ENCODE measurements around the gene TRAPPC12. TPM values are rescaled to one million over a fixed set of nuclear protein-coding genes. Genes with fewer than 3 reads are reported as not detected.
"Not testable (repeated sequence)": the region's sequence is repeated elsewhere in the genome, so short reads cannot be mapped to it uniquely, and the experiment has no call there.

Gene TRAPPC12
- total and polyA plus RNA-seq, 3 experiments from 2014 or later = 37.1 to 76.5 (median 74.1) TPM

GRCh38 chr2:3453190-3453999, 73.9 kb downstream of the TRAPPC12 start:
- Mint-ChIP-seq H3K36me3 (peaks cover 13 to 85% (median 23%) of the 10 kb centered on the region in 3 donors), H3K4me3 (no peak overlapping the region), H3K27me3 (peaks cover 0 to 1% of the 10 kb centered on the region in 2 donors), H3K9me3 (no peaks in the 10 kb centered on the region), H3K4me1 (no peaks in the 10 kb centered on the region), H3K27ac (peak overlapping the region in 1 of 8 donors; percentile 82)
- H3K27me3 ChIP-seq (ENCODE audit: insufficient read depth, low read length, poor library complexity, severe bottlenecking) = no peaks in the 10 kb centered on the region
- H3K9me3 ChIP-seq (ENCODE audit: low read length) = no peaks in the 10 kb centered on the region
- H3K36me3 ChIP-seq (ENCODE audit: insufficient read depth, low read length) = peaks cover 30% of the 10 kb centered on the region
- H3K4me1 ChIP-seq (ENCODE audit: insufficient read depth, low read length) = no peaks in the 10 kb centered on the region
- ChIA-PET CTCF (no interaction called here), POLR2A (no interaction called here)
- no peak overlapping the region for H3K4me3 ChIP-seq (ENCODE audit: low read length)
- DNase-seq = no peak
- H3K27ac ChIP-seq (ENCODE audit: low read depth, low read length) = no peak overlapping the region

- H3K4me1 ChIP-seq (ENCODE audit: insufficient read depth, low read length); H3K27me3 Mint-ChIP-seq; H3K9me3 ChIP-seq (ENCODE audit: low read length); POLR2A ChIA-PET; H3K4me3 ChIP-seq (ENCODE audit: low read length); H3K27me3 ChIP-seq (ENCODE audit: insufficient read depth, low read length, poor library complexity, severe bottlenecking); H3K27ac Mint-ChIP-seq; H3K4me3 Mint-ChIP-seq; DNase-seq; H3K27ac ChIP-seq (ENCODE audit: low read depth, low read length); H3K4me1 Mint-ChIP-seq; H3K9me3 Mint-ChIP-seq: not testable (repeated sequence)
- peaks cover 32% of the 10 kb centered on the region for H3K36me3 ChIP-seq (ENCODE audit: insufficient read depth, low read length)
- peaks cover 16 to 86% (median 22%) of the 10 kb centered on the region in 3 donors for H3K36me3 Mint-ChIP-seq
- CTCF ChIA-PET = interaction anchor here (0.6 kb wide), 1 partner anchor 198 kb away, joined by 3 read pairs; no protein-coding TSS in a partner anchor
These were observed 74.5 kb downstream of the TRAPPC12 start for GRCh38 chr2:3454005-3454404.

GRCh38 chr2:3454802-3455201, 75.3 kb downstream of the TRAPPC12 start:
- Mint-ChIP-seq H3K9me3 (no peaks in the 10 kb centered on the region), H3K27me3 (peaks cover 0 to 1% of the 10 kb centered on the region in 2 donors), H3K36me3 (peaks cover 16 to 84% (median 17%) of the 10 kb centered on the region in 3 donors), H3K4me1 (no peaks in the 10 kb centered on the region), H3K4me3 (no peak overlapping the region), H3K27ac (peak overlapping the region in 1 of 8 donors; percentile 83)
- DNase-seq = no peak
- no peaks in the 10 kb centered on the region for H3K27me3 ChIP-seq (ENCODE audit: insufficient read depth, low read length, poor library complexity, severe bottlenecking)
- H3K4me3 ChIP-seq (ENCODE audit: low read length) = no peak overlapping the region
- ChIA-PET CTCF (interaction anchor here (0.6 kb wide), 1 partner anchor 197 kb away, joined by 3 read pairs; no protein-coding TSS in a partner anchor), POLR2A (no interaction called here)
- peaks cover 25% of the 10 kb centered on the region for H3K36me3 ChIP-seq (ENCODE audit: insufficient read depth, low read length)
- H3K4me1 ChIP-seq (ENCODE audit: insufficient read depth, low read length) = no peaks in the 10 kb centered on the region
- H3K9me3 ChIP-seq (ENCODE audit: low read length) = no peaks in the 10 kb centered on the region
- H3K27ac ChIP-seq (ENCODE audit: low read depth, low read length) = no peak overlapping the region

- H3K27ac Mint-ChIP-seq = peak overlapping the region in 1 of 8 donors; percentile 29
These were observed 76.6 kb downstream of the TRAPPC12 start for GRCh38 chr2:3456125-3456524.

GRCh38 chr2:3457524-3458395, 78.3 kb downstream of the TRAPPC12 start:
- CTCF ChIA-PET = no interaction called here
- Histone ChIP-seq H3K9me3 (ENCODE audit: low read length) (no peaks in the 10 kb centered on the region), H3K36me3 (ENCODE audit: insufficient read depth, low read length) (peaks cover 25% of the 10 kb centered on the region), H3K4me3 (ENCODE audit: low read length) (no peak overlapping the region), H3K4me1 (ENCODE audit: insufficient read depth, low read length) (peaks cover 5% of the 10 kb centered on the region), H3K27me3 (ENCODE audit: insufficient read depth, low read length, poor library complexity, severe bottlenecking) (no peaks in the 10 kb centered on the region), H3K27ac (ENCODE audit: low read depth, low read length) (no peak overlapping the region)
- H3K27ac Mint-ChIP-seq = peak overlapping the region in 1 of 8 donors; percentile 37
- H3K27me3 Mint-ChIP-seq = no peaks in the 10 kb centered on the region
- POLR2A ChIA-PET = no interaction called here
- peak in 1 of 5 donors; percentile 33 for DNase-seq
- peaks cover 4 to 5% (median 4%) of the 10 kb centered on the region in 3 donors for H3K4me1 Mint-ChIP-seq
- no peaks in the 10 kb centered on the region for H3K9me3 Mint-ChIP-seq
- peaks cover 15 to 70% (median 16%) of the 10 kb centered on the region in 3 donors for H3K36me3 Mint-ChIP-seq
- no peak overlapping the region for H3K4me3 Mint-ChIP-seq

More at GRCh38 chr2:3456125-3456524, 76.6 kb downstream of the TRAPPC12 start:
- Histone ChIP-seq H3K9me3 (ENCODE audit: low read length) (no peaks in the 10 kb centered on the region), H3K4me3 (ENCODE audit: low read length) (no peak overlapping the region), H3K36me3 (ENCODE audit: insufficient read depth, low read length) (peaks cover 25% of the 10 kb centered on the region), H3K27ac (ENCODE audit: low read depth, low read length) (no peak overlapping the region), H3K4me1 (ENCODE audit: insufficient read depth, low read length) (no peaks in the 10 kb centered on the region), H3K27me3 (ENCODE audit: insufficient read depth, low read length, poor library complexity, severe bottlenecking) (no peaks in the 10 kb centered on the region)
- Mint-ChIP-seq H3K4me1 (no peaks in the 10 kb centered on the region), H3K27me3 (no peaks in the 10 kb centered on the region), H3K9me3 (no peaks in the 10 kb centered on the region), H3K4me3 (no peak overlapping the region), H3K36me3 (peaks cover 13 to 82% (median 16%) of the 10 kb centered on the region in 3 donors)
- no peak for DNase-seq
- POLR2A ChIA-PET = no interaction called here
- CTCF ChIA-PET = no interaction called here

- H3K27me3 Mint-ChIP-seq = no peaks in the 10 kb centered on the region
- peaks cover 25% of the 10 kb centered on the region for H3K36me3 ChIP-seq (ENCODE audit: insufficient read depth, low read length)
- H3K36me3 Mint-ChIP-seq = peaks cover 15 to 70% (median 16%) of the 10 kb centered on the region in 3 donors
- H3K4me3 Mint-ChIP-seq = no peak overlapping the region
- peaks cover 5% of the 10 kb centered on the region for H3K4me1 ChIP-seq (ENCODE audit: insufficient read depth, low read length)
- H3K27me3 ChIP-seq (ENCODE audit: insufficient read depth, low read length, poor library complexity, severe bottlenecking) = no peaks in the 10 kb centered on the region
- ChIA-PET CTCF (no interaction called here), POLR2A (no interaction called here)
- H3K9me3 ChIP-seq (ENCODE audit: low read length) = no peaks in the 10 kb centered on the region
- H3K4me3 ChIP-seq (ENCODE audit: low read length) = no peak overlapping the region
- no peak overlapping the region for H3K27ac ChIP-seq (ENCODE audit: low read depth, low read length)
- H3K9me3 Mint-ChIP-seq = no peaks in the 10 kb centered on the region
- DNase-seq = no peak
- peaks cover 4 to 5% (median 4%) of the 10 kb centered on the region in 3 donors for H3K4me1 Mint-ChIP-seq
- H3K27ac Mint-ChIP-seq = peak overlapping the region in 3 of 8 donors; percentile 13 to 63 (median 37)
These were observed 79.1 kb downstream of the TRAPPC12 start for GRCh38 chr2:3458396-3459184.

- no peak overlapping the region for H3K27ac ChIP-seq (ENCODE audit: low read depth, low read length)
- Mint-ChIP-seq H3K27me3 (no peaks in the 10 kb centered on the region), H3K4me1 (peaks cover 4 to 5% (median 4%) of the 10 kb centered on the region in 3 donors), H3K9me3 (no peaks in the 10 kb centered on the region), H3K36me3 (peaks cover 15 to 71% (median 16%) of the 10 kb centered on the region in 3 donors), H3K27ac (peak overlapping the region in 2 of 8 donors; percentile 57 to 86), H3K4me3 (no peak overlapping the region)
- peaks cover 5% of the 10 kb centered on the region for H3K4me1 ChIP-seq (ENCODE audit: insufficient read depth, low read length)
- no peaks in the 10 kb centered on the region for H3K9me3 ChIP-seq (ENCODE audit: low read length)
- peaks cover 25% of the 10 kb centered on the region for H3K36me3 ChIP-seq (ENCODE audit: insufficient read depth, low read length)
- no peak overlapping the region for H3K4me3 ChIP-seq (ENCODE audit: low read length)
- ChIA-PET CTCF (no interaction called here), POLR2A (no interaction called here)
- no peaks in the 10 kb centered on the region for H3K27me3 ChIP-seq (ENCODE audit: insufficient read depth, low read length, poor library complexity, severe bottlenecking)
- peak in 1 of 5 donors; percentile 26 for DNase-seq
These were observed 79.9 kb downstream of the TRAPPC12 start for GRCh38 chr2:3459185-3460015.
